Measurements from ENCODE around the gene TSPEAR.
"Not testable (repeated sequence)": the region's sequence is repeated elsewhere in the genome, so short reads cannot be mapped to it uniquely, and the experiment has no call there.

TSPEAR gene

DNA sequence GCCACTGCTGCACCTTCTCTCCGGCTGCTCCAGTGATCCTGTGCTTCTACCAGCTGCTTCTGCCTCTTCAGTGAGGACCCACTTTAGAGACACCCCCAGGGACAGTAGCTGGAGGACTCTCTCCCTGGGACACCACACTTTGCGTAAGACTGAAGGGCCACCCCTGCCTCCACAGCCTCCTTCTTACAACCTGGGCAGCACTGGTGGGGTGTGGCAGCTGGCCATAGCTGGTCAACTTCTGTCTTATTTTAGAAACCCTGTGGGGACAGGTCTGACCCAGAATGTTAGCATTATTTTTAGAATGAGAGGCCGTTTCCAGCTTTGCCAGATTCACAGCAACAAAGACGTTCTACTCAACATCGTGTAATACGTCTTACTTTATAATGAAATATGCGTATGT, 85.6 kb downstream of the TSPEAR start:
- DNase-seq = no peak

GRCh38 chr21:44623575-44623974, 87.8 kb downstream of the TSPEAR start:
- DNase-seq = no peak

GRCh38 chr21:44619886-44620285, 91.5 kb downstream of the TSPEAR start:
- no peak for DNase-seq

DNA sequence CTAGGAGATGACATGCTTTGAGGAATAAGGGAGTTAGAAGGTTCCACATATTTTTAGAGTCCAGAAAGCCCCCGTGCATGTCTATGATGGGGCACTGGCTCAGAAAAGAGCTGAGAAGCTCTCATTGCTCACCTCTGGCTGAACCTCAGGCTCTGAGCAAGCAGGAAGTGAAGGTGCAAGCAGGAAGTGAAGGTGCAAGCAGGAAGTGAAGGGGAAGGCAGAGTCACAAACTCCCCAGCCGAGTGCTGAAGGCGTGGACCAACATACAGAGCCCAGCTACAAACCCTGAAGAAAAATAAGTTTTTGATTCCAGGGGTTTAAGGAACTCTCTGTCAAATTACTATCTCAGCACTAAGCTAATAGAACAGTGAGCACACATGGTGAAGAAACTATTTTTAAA, 92.5 kb downstream of the TSPEAR start:
- no peak for DNase-seq

DNA sequence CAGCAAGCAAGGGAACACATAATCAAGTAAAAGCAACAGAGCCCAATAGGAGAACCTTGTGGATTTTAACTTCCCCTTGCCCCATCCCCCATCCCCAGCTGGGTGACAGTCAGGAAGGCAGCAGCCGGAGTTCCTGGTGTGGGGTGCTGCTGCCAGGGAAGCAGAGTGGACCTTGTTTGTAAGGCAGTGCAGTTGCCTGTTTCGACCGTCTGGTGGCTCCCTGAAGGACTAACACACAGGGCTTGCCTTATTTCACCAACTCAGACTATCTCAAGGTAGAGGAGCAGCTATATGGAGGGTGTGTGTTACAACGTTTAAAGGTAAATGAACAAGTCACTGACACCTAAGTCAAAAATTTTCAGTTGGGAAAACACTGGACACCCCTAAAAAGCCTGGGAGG, 92.9 kb downstream of the TSPEAR start:
- DNase-seq = peak; percentile 46 to 73 (median 58)

GRCh38 chr21:44617071-44617501, 94.3 kb downstream of the TSPEAR start:
- DNase-seq = no peak

DNA sequence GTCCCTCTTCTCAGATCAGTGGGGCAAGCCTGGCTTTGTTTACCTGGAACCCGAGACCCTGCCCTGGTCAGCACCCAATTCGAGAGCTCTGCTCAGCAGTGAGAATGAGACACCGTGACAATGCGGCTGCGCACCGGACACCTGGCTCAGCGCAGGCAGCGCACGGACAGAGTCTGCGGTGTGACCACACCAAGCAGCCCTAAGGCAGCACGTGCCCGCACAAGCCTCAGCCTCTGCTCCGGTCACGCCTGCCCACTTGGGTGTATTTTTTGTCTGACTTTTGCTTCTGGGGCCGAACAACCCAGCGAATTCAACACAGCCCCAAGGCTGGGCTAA, 94.8 kb downstream of the TSPEAR start:
- no peak for DNase-seq

- no peak for DNase-seq
Observed at GRCh38 chr21:44615911-44616590, 95.3 kb downstream of the TSPEAR start.

- DNase-seq = no peak
Observed at GRCh38 chr21:44615466-44615865, 95.9 kb downstream of the TSPEAR start.

GRCh38 chr21:44614961-44615391, 96.4 kb downstream of the TSPEAR start:
- no peak for DNase-seq

GRCh38 chr21:44614161-44614631, 97.2 kb downstream of the TSPEAR start:
- DNase-seq = no peak

DNA sequence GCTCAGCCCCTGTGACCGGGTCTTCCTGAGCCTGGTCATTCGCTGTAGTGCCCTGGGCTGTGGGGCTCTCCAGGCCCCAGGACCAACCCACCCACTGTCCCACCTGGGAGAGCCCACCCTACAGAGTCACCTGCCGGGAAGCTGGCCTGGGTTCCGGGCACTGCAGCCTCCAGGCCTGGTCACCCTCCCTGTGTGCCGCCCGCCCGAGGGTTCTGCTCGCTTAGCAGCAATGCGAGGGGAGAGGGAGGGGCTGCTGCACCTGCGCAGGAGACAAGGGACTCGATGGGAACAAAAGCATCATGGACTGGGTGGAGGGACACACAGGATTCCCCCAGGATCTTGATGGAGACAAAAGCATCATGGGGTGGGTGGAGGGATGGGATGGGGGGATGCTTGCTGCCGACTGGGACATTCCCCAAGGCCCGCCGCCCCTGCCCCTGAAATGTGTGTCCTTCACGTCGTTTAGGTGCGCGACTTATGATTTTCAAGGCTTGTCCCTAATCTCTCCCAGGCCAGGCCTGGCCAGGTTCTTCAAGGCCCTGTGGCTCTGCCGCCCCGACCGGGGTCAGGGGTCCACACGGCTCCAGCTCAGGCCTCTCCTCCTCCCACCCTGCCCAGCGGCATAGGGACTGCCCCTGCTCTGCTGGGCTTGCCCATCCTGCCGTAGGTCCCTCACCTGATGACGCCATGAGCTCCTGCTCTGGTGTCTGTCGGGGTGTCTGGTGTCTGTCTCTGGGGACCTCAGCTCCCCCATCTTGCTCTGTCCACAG, 97.8 kb downstream of the TSPEAR start:
- no peak for DNase-seq

DNA sequence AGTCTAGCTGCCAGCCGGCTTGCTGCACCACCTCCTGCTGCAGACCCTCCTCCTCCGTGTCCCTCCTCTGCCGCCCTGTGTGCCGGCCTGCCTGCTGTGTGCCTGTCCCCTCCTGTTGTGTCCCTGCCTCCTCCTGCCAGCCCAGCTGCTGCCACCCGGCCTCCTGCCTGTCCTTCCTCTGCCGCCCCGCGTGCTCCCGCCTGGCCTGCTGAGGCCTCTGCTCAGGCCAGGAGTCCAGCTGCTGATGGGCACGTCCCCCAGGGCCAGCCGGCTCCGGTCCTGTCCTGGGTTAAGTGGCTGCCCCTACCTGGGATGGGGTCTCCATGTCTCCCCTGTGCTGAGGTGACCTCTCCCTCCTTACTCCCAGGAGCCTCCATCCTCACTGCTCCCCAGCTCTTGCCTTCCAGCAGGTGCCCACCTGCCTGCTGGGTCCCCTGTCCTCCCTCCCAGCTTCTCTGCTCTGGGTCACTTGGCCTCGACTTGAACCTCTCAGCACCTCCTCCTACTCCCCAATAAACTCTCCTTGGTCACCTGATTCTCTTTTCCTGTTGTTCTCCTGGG, 98.6 kb downstream of the TSPEAR start:
- DNase-seq = no peak

GRCh38 chr21:44612029-44612486, 99.3 kb downstream of the TSPEAR start, which contains the start of gene KRTAP10-8:
TSS of gene KRTAP10-8 (plus strand) at chr21:44612079. CDS start at chr21:44612101, 22 bp downstream.
- DNase-seq = no peak

GRCh38 chr21:44611551-44611950, 99.8 kb downstream of the TSPEAR start:
- no peak for DNase-seq

GRCh38 chr21:44610157-44610843, 101.1 kb downstream of the TSPEAR start:
- DNase-seq = not testable (repeated sequence)

DNA sequence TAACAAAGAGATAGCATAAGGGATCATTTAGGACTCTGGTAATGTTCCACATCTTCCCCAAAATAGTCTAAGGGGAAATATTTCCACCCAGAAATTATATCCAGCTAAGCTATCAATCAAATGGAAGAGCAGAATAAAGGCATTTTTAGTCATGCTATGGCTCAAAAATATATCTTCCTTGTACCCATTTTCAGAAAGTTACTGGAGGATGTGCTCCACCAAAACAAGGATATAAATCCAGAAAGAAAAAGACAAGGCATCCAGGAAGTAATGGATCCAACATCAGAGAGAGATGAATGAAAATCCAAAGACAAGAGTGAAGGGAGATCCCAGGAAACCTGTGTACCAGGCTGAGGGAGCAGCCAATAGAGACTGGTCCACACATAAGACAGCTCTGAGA, 102.2 kb downstream of the TSPEAR start:
- DNase-seq = no peak

DNA sequence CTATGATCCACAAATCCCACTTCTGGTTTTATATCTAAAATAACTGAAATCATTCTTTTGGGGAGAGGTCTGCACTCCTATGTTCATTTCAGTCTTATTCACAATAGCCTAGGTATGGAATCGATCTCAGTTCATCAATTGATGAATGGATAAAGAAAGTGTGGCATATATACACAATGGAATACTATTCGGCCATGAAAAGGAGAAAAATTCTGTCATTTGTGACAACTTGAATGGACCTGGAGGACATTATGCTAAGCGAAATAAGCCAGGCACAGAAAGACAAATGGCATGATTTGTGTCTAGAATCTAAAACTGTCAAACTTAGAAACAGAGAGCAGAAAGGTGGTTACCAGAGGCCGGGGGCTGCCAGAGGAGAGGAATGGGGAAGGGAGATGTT, 104.9 kb downstream of the TSPEAR start:
- no peak for DNase-seq

GRCh38 chr21:44603911-44604310, 107.5 kb downstream of the TSPEAR start:
- DNase-seq = no peak

DNA sequence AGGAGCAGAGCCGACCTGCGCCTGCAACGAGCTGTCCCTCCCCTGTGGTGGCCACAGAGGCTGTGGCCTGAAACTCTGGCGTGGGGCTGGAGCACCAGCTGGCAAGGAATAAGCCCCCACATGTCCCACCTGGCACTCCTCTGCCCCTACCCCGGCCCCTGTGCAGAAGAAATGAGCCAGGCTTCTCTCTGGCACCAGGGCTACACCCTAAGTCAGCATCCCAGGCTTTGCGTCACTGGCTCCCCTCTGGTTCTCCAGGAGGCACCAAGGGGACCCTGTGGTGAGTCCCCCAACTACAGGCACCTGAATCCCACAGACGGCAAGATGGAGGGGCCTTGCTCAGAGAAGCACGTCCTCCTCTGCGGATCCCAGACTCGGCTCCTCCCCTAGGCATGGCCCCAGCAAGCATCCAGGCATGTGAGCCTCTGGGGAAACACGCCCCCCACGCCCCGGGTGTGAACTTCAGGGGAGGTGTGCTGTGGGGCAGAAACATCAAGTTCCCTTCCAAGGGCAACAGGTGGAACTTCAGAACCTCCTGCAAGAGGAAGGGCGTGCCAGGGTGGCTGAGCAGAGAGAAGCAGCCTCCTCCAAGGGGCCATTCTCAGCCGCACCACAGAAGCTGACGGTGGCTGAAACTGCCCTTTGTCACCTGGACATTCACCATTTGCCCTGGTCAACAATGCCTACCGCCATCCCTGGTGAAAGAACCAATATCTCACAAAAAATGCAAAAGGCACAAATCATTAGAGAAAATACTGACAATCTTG, 108.1 kb downstream of the TSPEAR start:
- DNase-seq = no peak

DNA sequence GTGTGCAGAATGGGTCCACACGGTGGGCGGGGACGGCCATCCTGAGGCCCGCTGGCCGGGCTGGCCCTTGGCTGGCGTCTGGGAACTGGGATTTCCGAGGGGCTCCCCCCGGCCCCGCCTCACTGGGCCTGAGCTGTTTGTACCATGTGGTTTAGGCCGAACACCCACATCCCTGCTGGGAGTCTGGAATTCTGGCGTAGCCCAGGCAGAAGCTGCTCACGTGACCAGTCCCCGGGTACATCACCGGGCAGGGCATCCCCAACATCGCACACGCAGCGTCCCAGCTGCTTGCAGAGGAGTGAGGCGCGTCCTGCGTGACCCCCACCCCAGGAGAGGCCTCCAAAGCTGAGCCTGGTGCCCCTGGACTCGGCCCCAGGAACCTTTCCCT, 108.9 kb downstream of the TSPEAR start:
- DNase-seq = no peak
